B cell (primary cell): ENCODE data around the gene CBFB.
"Not testable (repeated sequence)": the region's sequence is repeated elsewhere in the genome, so short reads cannot be mapped to it uniquely, and the experiment has no call there.

ENCODE experiments used
- CTCF ChIP-seq: fragments of 200-600 bp; IDR thresholded peaks from one replicate; pipeline ENCODE4 v1.8.0; 2022; ENCODE audit warnings: antibody characterized with exemption, mild to moderate bottlenecking
- EZH2 ChIP-seq: IDR thresholded peaks from 2 replicates; pipeline ENCODE4 v1.6.1; 2012; ENCODE audit warnings: borderline replicate concordance, low read depth, mild to moderate bottlenecking, moderate library complexity, low read length; ENCODE audit not compliant: insufficient read depth, poor library complexity, severe bottlenecking

GRCh38 chr16:67122799-67123198 lies 93.8 kb downstream of the CBFB start:
- not testable (repeated sequence) for TF ChIP-seq EZH2, CTCF
